GM12878 (cell line): ENCODE results near the gene DRAXIN. TPM values are rescaled to one million over a fixed set of nuclear protein-coding genes. Genes with fewer than 3 reads are reported as not detected.
A peak's percentile ranks its signal among the peaks of the same experiment; 100 is the strongest.

ENCODE experiments used
- ATAC-seq: fragments of 200-7000 bp; cut with Tn5 transposase; 3 replicates; pipeline ENCODE4 v1.9.1; 2020; ENCODE audit warnings: mild to moderate bottlenecking, moderate library complexity
- BruUV-seq: library from RNA; stranded (reverse); fragments of 400-500 nt; replicated peaks from 2 replicates; lab custom pipeline; 2021; lab: Mats Ljungman, UMichigan
- CTCF ChIA-PET: fragments of 300-600 bp; sonication (Branson Sonifier 250); formaldehyde crosslinking; extraction: SDS; loops from one replicate; lab custom pipeline; 2021; ENCODE audit warnings: inconsistent platforms; lab: Yijun Ruan, JAX
- POLR2A ChIA-PET: fragments of 350-600 bp; formaldehyde crosslinking; extraction: SDS; loops from one replicate; lab custom pipeline; 2021; ENCODE audit warnings: inconsistent platforms; lab: Charles Lee
- RAD21 ChIA-PET: fragments of 300-600 bp; sonication (Branson Sonifier 250); formaldehyde crosslinking; loops from one replicate; lab custom pipeline; 2023; ENCODE audit warnings: antibody characterized with exemption; ENCODE audit not compliant: unreplicated experiment; lab: Charles Lee
- SMC1A ChIA-PET: fragments of 300-600 bp; sonication (Branson Sonifier 250); formaldehyde crosslinking; loops from one replicate; lab custom pipeline; 2023; ENCODE audit not compliant: unreplicated experiment, uncharacterized antibody; lab: Charles Lee
- DNase-seq: peaks from one replicate; pipeline ENCODE4 v3.0.0-alpha.2; 2011; ENCODE audit warnings: low read depth, low spot score
- FAIRE-seq: peaks from 3 replicates; lab custom pipeline; 2011; peaks lifted over from hg19 to GRCh38; lab: Jason Lieb, UNC
- H2AFZ ChIP-seq: 2 replicates; pipeline ENCODE4 v1.6.0; 2011; ENCODE audit warnings: low read depth, low read length, control low read depth; ENCODE audit not compliant: control insufficient read depth
- H3K27ac ChIP-seq: 2 replicates; pipeline ENCODE4 v1.5.1; 2011; ENCODE audit warnings: control low read depth; ENCODE audit not compliant: control insufficient read depth, insufficient read depth
- H3K27me3 ChIP-seq, 2 experiments: replicated peaks in 1 of 2; 2 replicates each; pipeline versions ENCODE4 v1.6.0 to v1.6.1; 2011; ENCODE audit warnings: low read length in 1 of 2; ENCODE audit not compliant: control insufficient read depth in 2 of 2, insufficient read depth in 2 of 2
- H3K36me3 ChIP-seq, 2 experiments: 2 replicates each; pipeline ENCODE4 v1.5.1; 2011; ENCODE audit warnings: low read length in 1 of 2; ENCODE audit not compliant: control insufficient read depth in 2 of 2, insufficient read depth in 2 of 2
- H3K4me1 ChIP-seq: 2 replicates; pipeline ENCODE4 v1.6.1; 2011; ENCODE audit warnings: mild to moderate bottlenecking, low read length, moderate library complexity, mixed read lengths; ENCODE audit not compliant: control insufficient read depth, insufficient read depth
- H3K4me2 ChIP-seq: 2 replicates; pipeline ENCODE4 v1.6.0; 2011; ENCODE audit warnings: control low read depth; ENCODE audit not compliant: control insufficient read depth, insufficient read depth
- H3K4me3 ChIP-seq: fragments of 200-600 bp; sonication (generic); 2 replicates; pipeline ENCODE4 v1.5.1; 2016
- H3K79me2 ChIP-seq: 2 replicates; pipeline ENCODE4 v1.6.0; 2011; ENCODE audit warnings: low read length; ENCODE audit not compliant: control insufficient read depth, insufficient read depth
- H3K9ac ChIP-seq: 2 replicates; pipeline ENCODE4 v1.8.0; 2011; ENCODE audit warnings: low read length, control low read depth, mixed read lengths; ENCODE audit not compliant: control insufficient read depth, insufficient read depth
- H3K9me3 ChIP-seq: replicated peaks from 3 replicates; pipeline ENCODE4 v1.5.1; 2011; ENCODE audit warnings: mild to moderate bottlenecking, low read length; ENCODE audit not compliant: control insufficient read depth, insufficient read depth
- H4K20me1 ChIP-seq: 2 replicates; pipeline ENCODE4 v1.6.0; 2011; ENCODE audit not compliant: control insufficient read depth, insufficient read depth
- BHLHE40 ChIP-seq, 2 experiments: fragments of 450-650 bp in 1 of 2; IDR thresholded peaks; 2 replicates each; pipeline ENCODE4 v1.6.1; 2011 to 2017; ENCODE audit warnings: low read depth in 2 of 2, borderline replicate concordance in 1 of 2, improper control_type of control experiment in 1 of 2, low read length in 1 of 2, mild to moderate bottlenecking in 1 of 2
- GATAD2B ChIP-seq: fragments of 450-650 bp; conservative IDR thresholded peaks from 2 replicates; pipeline ENCODE4 v1.6.1; 2017; ENCODE audit warnings: low read depth, mild to moderate bottlenecking, moderate library complexity
- PBX3 ChIP-seq: IDR thresholded peaks from 2 replicates; pipeline ENCODE4 v1.6.1; 2011; ENCODE audit warnings: mild to moderate bottlenecking, low read depth, low read length, moderate library complexity; ENCODE audit not compliant: insufficient replicate concordance
- WGBS: methylation state at CpG from one replicate; pipeline ENCODE4 v1.1.6; 2016; ENCODE audit warnings: low lambda C conversion rate; ENCODE audit not compliant: insufficient replicate concordance, insufficient coverage; ENCODE audit errors: missing lambda C conversion rate; 5-methylcytosine and 5-hydroxymethylcytosine counted together
- in situ Hi-C: fragments of 300-500 bp; cut with MboI; formaldehyde crosslinking; loops from 9 replicates; pipeline ENCODE4 v1.14.3; 2018; ENCODE audit warnings: mixed read lengths
- intact Hi-C: fragments of 100-400 bp; cut with micrococcal nuclease; formaldehyde crosslinking; loops from one replicate; pipeline ENCODE4 v1.14.2; 2022; ENCODE audit not compliant: unreplicated experiment
- polyA plus RNA-seq, 11 experiments: library from polyadenylated mRNA; depleted of rRNA in 4 of 11; unstranded in 6 of 11; stranded (reverse) in 5 of 11; fragments of >200 nt; fragmentation: Nextera tagmentation in 4 of 11; fragmentation: Illumina TruSeq in 1 of 11; extraction: Ambion mirVana in 4 of 11; extraction: Trizol in 1 of 11; gene quantifications; 1 replicate in 1 of 11; 2 replicates in 10 of 11; pipeline versions ENCODE4 v1.2.1 to v1.2.3, GENCODE V29; 2011 to 2016; ENCODE audit warnings: inconsistent platforms in 2 of 11, missing spikeins in 2 of 11, low read depth in 1 of 11
- total RNA-seq, 4 experiments: library from RNA; depleted of rRNA in 3 of 4; stranded (reverse); fragments of >200 nt in 3 of 4; fragmentation: Illumina TruSeq in 1 of 4; extraction: Trizol in 1 of 4; gene quantifications; 2 replicates each; pipeline versions ENCODE4 v1.2.1 to v1.2.3, GENCODE V29; 2013 to 2021

Gene DRAXIN
- total and polyA plus RNA-seq, 10 of the 15 experiments (the other 5 are each of a cell fraction or from before 2014, with no cell fraction given) = 0.01 to 0.05 (median 0.03) TPM; not detected in 3

GRCh38 chr1:11729498-11730428, 38.3 kb downstream of the DRAXIN start:
- ChIA-PET RAD21 (no interaction called here), POLR2A (interaction anchor here (1.2 kb wide), 1 partner anchor 77 kb away, joined by 3 read pairs; no protein-coding TSS in a partner anchor)
- FAIRE-seq = peak; percentile 86
- Histone ChIP-seq H3K9ac (no peak overlapping the region), H3K4me3 (no peak overlapping the region), H3K4me1 (peaks cover 10% of the 10 kb centered on the region)
- TF ChIP-seq PBX3 (peak; percentile 61), GATAD2B (no peak), BHLHE40 (IDR thresholded peaks at IDR 0.05; ENCODE audit: borderline replicate concordance in 1 of 2, low read depth in 2 of 2, low read length in 1 of 2) (0 out of 4 replicates have a peak, but pooled peaks of 1 of the 2 experiments have one; percentile 19)
- TF ChIP-seq, all 136 proteins: peak for 2
- H3K9me3 ChIP-seq = no peaks in the 10 kb centered on the region
- no peaks in the 10 kb centered on the region for H3K79me2 ChIP-seq
- 39% methylated on average over 26 of the region's 26 CpGs for WGBS
- no peaks in the 10 kb centered on the region for H4K20me1 ChIP-seq
- DNase-seq (no peak), ATAC-seq (no peak)
- peak overlapping the region; percentile 50; the same call in 1 of the 2 replicates for H3K4me2 ChIP-seq
- intact Hi-C loops (no loop called here), in situ Hi-C loops (no loop called here)
- CTCF ChIA-PET = interaction anchor here (0.9 to 2.5 kb wide), 2 partner anchors 10 to 47 kb away, joined by 3 to 12 read pairs; no protein-coding TSS in a partner anchor
- H3K36me3 ChIP-seq = no peaks in the 10 kb centered on the region
- H3K27ac ChIP-seq = no peak overlapping the region
- H3K27me3 ChIP-seq = no peaks in the 10 kb centered on the region
- no TSS peak for BruUV-seq
- SMC1A ChIA-PET = no interaction called here
- no peak overlapping the region for H2AFZ ChIP-seq
